NB4 (cell line): Measurements from ENCODE around the gene RER1.
"Not testable (repeated sequence)": the region's sequence is repeated elsewhere in the genome, so short reads cannot be mapped to it uniquely, and the experiment has no call there.

Source experiments
- DNase-seq: peaks from one replicate; pipeline ENCODE4 v3.0.0; 2010; ENCODE audit warnings: low read depth
- H3K4me3 ChIP-seq: one replicate; pipeline ENCODE4 v1.5.1; 2011; ENCODE audit warnings: mild to moderate bottlenecking, low read depth, low read length, moderate library complexity
- CTCF ChIP-seq: IDR thresholded peaks from one replicate; pipeline ENCODE4 v1.5.1; 2012; ENCODE audit warnings: low read depth, low read length
- MAX ChIP-seq: IDR thresholded peaks from 2 replicates; pipeline ENCODE4 v1.6.1; 2011; ENCODE audit warnings: low read depth, low read length
- MYC ChIP-seq: IDR thresholded peaks from 2 replicates; pipeline ENCODE4 v1.6.1; 2011; ENCODE audit warnings: low read depth, low read length
- POLR2A ChIP-seq: IDR thresholded peaks from 2 replicates; pipeline ENCODE4 v1.6.1; 2011; ENCODE audit warnings: mild to moderate bottlenecking; ENCODE audit not compliant: insufficient read length; ENCODE audit errors: extremely low read depth

Gene RER1

GRCh38 chr1:2437617-2438016 is 46.0 kb downstream of the RER1 start:
- H3K4me3 ChIP-seq, result no peak overlapping the region
- 0 out of 2 replicates have a peak, but pooled peaks have one; percentile 22 for TF ChIP-seq MAX
- no peak for TF ChIP-seq CTCF
- no peak for DNase-seq

DNA sequence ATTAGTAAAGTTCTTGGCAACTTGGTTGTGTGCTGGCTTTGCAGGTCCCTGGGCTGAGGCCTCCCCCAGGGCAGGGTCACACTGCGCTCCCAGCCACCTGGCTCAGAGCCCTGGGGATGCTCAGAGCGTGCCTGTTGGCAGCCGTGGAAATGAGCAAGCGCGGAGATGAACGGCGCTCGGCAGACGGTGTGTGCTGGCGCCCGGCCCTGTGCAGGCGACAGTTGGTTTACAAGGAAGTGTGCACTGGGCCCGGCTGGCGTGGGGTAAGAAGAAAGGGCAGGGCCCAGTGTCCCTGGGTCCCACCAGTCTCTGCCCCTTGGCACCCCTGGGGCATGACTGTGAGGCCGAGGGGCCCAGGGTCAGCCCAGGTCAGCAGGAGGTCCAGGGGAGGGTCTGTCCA is 46.4 kb downstream of the RER1 start:
- no peak overlapping the region for H3K4me3 ChIP-seq
- no peak for TF ChIP-seq POLR2A
- TF ChIP-seq CTCF, result no peak
- TF ChIP-seq MAX, result no peak
- no peak for TF ChIP-seq MYC
- no peak for DNase-seq

DNA sequence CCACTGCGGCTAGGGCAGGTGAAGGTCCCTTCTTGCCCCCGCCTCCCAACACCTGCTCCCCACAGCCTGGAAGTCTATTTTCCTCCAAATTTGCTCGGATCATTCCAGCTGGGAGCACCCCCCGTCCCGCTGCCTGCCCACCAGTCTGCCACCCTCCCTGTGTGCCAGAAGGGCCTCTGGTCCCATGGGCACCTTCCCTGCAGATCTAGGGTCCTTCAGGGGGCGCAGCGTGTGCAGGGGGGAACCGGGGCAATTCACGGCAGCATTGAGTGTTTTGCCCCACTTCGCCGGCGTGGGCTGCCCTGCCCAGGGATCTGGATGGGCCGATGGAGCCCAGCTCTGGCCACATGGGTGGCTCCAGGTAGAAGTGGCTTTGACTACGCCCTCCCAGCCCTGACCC is 47.0 kb downstream of the RER1 start:
- no peak for TF ChIP-seq CTCF
- no peak for TF ChIP-seq MYC
- TF ChIP-seq MAX, result no peak
- TF ChIP-seq POLR2A, result no peak
- H3K4me3 ChIP-seq, result no peak overlapping the region
- DNase-seq, result no peak

- TF ChIP-seq MYC (no peak), CTCF (no peak), POLR2A (no peak), MAX (no peak)
- no peak for DNase-seq
- H3K4me3 ChIP-seq, result no peak overlapping the region
Measured at GRCh38 chr1:2439369-2439768, 47.7 kb downstream of the RER1 start.

DNA sequence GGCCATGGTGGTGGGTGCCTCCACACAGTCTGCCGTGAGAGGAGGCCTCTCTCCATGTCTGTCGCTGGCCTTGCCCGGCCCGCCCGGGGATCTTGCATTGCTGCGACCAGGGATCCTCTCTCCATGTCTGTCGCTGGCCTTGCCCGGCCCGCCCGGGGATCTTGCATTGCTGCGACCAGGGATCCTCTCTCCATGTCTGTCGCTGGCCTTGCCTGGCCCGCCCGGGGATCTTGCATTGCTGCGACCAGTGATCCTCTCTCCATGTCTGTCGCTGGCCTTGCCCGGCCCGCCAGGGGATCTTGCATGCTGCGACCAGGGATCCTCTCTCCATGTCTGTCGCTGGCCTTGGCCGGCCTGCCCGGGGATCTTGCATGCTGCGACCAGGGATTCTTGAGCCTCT is 48.7 kb downstream of the RER1 start:
- H3K4me3 ChIP-seq, DNase-seq: not testable (repeated sequence)

- no peak for DNase-seq
- H3K4me3 ChIP-seq, result no peak overlapping the region
- TF ChIP-seq POLR2A (no peak), MAX (no peak), MYC (no peak), CTCF (no peak)
Measured at GRCh38 chr1:2441746-2442145, 50.1 kb downstream of the RER1 start.
